Measurements from ENCODE around the gene ALKBH7.
"Not testable (repeated sequence)": the region's sequence is repeated elsewhere in the genome, so short reads cannot be mapped to it uniquely, and the experiment has no call there.

The ALKBH7 gene

DNA sequence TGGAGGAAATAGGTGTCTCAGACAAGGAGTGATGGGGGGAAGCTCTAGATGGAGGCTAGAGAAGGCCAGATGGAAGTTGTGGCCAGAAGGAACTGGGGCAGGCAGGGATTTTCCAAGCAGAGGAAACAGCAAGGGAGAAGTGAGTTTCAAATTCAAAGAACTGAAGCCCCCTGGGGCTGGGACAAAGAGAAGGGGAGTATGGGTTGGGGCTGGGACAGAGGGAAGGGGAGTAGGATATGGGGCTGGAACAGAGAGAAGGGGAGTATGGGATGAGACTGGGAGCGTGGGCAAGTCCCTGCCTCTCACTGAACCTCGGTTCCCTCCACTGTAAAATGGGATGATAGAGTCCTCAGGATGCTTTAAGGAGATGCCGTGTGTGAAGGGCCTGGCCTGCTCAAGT lies 22.2 kb downstream of the ALKBH7 start:
- in situ Hi-C loops (cut with MboI; ENCODE audit: low sequenced_read_pairs): no loop called here

DNA sequence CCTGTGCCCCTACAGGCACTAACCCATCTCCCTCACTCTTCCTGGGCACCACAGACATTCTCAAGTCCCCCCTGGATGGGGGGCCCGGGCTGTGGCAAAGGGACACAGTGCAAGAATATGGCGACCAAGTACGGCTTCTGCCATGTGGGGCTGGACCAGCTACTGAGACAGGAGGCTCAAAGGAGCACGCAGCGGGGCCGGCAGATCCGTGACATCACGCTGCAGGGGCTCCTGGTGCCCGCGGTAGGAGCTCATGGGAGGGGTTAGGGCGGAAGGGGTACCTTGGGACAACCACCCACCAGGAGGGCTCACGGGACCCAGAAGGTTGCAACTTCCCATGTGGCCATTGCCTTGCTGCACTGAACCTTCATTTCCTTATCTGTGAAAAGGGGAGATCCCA lies 23.7 kb downstream of the ALKBH7 start:
- in situ Hi-C loops (cut with MboI; ENCODE audit: low sequenced_read_pairs): no loop called here

DNA sequence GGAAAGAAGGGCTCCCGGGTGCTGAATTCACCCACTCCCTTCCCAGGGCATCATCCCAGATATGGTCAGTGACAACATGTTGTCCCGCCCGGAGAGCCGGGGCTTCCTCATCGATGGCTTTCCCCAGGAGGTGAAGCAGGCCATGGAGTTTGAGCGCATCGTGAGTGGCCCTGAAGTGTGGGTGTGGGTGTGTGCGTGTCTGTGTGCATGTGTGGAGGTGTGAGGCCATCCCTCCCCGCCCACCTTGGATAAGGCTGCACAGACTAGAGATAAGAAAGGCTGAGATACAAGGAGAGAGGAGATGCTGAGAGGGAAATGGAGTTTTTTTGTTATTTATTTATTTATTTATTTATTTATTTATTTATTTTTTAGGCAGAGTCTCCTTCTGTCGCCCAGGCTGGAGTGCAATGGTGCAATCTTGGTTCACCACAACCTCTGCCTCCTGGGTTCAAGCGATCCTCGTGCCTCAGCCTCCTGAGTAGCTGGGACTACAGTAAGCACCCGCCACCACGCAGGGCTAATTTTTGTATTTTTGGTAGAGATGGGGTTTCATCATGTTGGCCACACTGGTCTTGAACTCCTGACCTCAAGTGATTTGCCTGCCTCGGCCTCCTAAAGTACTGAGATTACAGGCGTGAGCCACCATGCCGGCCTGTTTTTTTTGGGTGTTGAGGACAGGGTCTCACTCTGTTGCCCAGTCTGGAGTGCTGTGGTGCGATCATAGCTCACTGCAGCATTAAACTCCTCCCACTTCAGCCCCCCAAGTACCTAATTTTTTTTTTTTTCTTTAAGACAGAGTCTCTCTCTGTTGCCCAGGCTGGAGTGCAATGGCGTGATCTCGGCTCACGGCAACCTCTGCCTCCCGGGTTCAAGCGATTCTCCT lies 27.7 kb downstream of the ALKBH7 start:
- in situ Hi-C loops (cut with MboI; ENCODE audit: low sequenced_read_pairs): not testable (repeated sequence)

GRCh38 chr19:6402058-6402457 lies 29.5 kb downstream of the ALKBH7 start:
- in situ Hi-C loops (cut with MboI; ENCODE audit: low sequenced_read_pairs): no loop called here

DNA sequence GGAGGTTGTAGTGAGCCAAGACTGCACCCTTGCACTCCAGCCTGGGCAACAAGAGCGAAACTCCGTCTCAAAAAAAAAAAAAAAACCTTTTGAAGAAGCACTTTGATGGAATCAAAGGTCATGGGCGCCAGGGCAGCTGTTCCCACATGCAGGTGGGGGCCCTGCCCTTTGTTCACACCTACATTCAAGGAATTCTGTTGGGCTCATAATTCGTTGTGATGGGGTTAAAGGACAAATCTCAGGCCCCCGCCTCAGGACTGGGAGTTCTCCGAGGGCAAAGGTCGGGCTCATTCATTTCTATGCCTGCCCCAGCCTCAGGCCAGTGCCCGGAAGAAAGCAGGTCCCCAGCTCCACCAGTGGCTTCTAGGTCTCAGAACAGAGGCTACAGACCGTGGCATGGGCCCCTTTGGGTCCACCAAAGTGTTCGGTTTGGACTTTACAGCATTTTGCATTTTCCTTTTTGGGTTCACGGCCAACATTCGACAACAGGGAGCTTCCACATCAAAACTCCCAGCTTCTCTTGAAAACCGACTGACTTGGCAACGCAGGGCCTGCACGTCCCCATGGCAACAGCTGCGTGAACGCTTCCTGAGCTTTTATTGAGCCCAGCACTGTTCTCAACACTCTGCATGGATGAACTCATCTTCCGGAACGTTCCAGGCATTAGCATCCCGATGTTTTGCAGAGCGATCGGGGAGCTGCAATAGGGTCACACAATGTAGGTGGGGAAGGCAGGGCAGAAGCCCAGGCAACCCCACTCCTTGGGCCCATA lies 30.4 kb downstream of the ALKBH7 start:
- in situ Hi-C loops (cut with MboI; ENCODE audit: low sequenced_read_pairs): no loop called here

DNA sequence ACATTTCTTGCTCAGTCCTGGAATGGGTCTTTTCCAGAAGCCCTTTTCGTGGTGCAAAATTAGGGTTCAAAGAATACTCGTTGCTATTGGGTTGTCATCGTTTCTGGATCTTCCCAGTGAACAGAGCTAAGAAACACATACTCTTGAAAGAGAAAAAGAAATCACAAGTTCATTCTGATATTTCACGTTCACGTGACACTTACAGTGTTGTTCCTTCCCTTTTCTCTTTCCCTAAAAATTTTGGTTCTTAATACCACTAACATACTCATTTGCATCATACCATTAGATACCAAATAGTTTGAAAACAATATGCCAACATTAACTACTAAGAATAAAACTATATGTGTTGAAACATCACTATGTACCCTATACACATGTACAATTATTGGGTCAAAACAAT lies 33.8 kb downstream of the ALKBH7 start:
- in situ Hi-C loops (cut with MboI; ENCODE audit: low sequenced_read_pairs): no loop called here

GRCh38 chr19:6409346-6409745 lies 36.8 kb downstream of the ALKBH7 start:
- in situ Hi-C loops (cut with MboI; ENCODE audit: low sequenced_read_pairs): no loop called here

DNA sequence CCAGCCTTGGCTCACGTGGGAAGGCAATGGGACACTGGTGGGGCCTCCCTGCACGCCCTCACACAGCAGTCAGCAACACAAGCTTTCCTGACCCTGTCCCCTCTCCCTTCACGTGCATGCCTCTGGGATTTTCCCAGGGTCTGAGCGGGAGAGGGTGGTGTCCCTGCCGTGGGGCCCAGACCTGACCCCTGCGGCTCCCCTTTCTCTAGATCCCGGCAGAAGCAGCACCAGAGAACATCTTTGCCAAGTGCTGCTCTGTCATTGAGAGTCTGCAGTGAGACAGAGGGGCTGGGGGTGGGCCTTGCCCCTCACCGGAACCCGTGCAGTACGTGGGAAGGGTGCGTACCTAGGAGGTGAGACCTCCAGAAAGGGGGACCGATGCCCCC lies 39.5 kb downstream of the ALKBH7 start:
- in situ Hi-C loops (cut with MboI; ENCODE audit: low sequenced_read_pairs): no loop called here

DNA sequence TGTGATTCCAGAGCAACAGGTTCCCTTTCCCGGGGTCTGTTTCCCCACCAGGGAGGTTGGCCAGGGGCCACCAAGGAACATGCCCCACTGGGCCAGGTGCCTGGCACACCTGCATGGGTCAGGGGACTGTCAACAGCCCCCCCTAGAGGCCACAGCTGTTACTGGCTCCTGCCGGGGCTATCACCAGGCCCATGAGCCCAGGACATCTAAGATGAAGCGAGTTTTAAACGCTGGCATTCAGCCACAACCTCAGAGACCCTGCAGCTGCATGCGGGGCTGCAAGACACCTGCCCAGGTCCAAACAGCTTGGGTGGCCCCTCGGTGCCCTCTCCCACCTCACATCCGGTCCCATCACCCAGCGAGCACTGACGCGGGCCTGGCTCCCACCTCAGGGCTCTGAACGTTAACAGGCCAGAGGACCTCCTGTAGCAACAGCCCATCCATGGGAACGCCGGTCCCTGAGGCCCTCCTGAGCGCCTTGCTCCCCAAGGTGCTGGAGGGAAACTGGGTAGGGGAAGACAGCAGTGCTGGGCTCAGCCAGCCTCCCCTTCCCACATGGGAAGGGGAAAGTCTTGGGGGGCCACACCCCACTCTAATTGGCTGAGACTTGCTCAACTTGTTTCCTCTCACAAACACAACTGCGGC lies 40.0 kb downstream of the ALKBH7 start:
- in situ Hi-C loops (cut with MboI; ENCODE audit: low sequenced_read_pairs): no loop called here

GRCh38 chr19:6413291-6413690 lies 40.7 kb downstream of the ALKBH7 start:
- in situ Hi-C loops (cut with MboI; ENCODE audit: low sequenced_read_pairs): no loop called here

DNA sequence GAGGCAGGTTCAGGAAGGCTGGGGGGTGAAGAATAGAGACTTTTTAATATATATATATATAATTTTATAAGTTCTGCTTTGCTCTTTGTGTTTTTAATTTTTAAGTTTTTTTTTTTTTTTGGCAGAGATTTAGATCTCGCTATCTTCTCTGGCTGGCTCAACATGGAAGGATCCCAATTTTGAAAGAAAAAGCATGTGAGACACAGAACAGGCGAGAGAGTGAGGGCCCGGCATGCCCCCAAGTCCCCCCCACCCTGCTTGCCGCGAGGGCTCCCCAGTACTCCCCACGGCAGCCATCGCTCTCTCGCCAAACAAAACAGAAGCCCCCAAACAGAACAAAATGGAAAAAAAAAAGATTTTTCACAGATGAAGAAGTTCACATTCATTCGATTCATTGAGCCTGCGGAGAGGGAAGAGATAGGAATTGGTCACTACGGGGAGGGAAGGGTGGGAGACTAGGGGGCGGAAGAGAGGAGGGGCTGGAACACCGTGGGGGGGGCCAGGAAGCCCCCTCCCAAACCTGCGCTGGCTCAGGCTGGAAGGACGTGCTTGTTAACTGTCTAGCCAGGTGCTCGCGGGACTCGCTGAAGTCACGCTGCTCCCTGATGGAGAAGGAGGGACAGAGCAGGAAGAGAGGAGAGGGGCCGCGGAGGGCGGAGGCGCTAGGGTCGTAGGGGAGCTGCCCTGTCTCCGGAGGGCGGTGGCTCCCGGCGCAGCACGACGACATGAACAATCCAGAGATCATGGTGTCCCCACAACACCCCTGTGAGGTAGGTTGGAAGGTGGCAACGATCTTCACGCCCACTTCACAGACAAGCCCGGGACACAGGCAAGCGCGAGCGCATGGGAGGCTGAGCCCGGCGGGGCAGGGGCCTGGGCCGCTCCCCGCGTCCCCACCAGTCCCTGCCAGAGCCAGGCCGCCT lies 41.4 kb downstream of the ALKBH7 start:
- in situ Hi-C loops (cut with MboI; ENCODE audit: low sequenced_read_pairs): no loop called here

- in situ Hi-C loops (cut with MboI; ENCODE audit: low sequenced_read_pairs): no loop called here
Observed at GRCh38 chr19:6414793-6415590, 42.4 kb downstream of the ALKBH7 start.

GRCh38 chr19:6415591-6416190 lies 43.1 kb downstream of the ALKBH7 start:
- in situ Hi-C loops (cut with MboI; ENCODE audit: low sequenced_read_pairs): no loop called here

- in situ Hi-C loops (cut with MboI; ENCODE audit: low sequenced_read_pairs): no loop called here
Observed at GRCh38 chr19:6416658-6417405, 44.2 kb downstream of the ALKBH7 start.

DNA sequence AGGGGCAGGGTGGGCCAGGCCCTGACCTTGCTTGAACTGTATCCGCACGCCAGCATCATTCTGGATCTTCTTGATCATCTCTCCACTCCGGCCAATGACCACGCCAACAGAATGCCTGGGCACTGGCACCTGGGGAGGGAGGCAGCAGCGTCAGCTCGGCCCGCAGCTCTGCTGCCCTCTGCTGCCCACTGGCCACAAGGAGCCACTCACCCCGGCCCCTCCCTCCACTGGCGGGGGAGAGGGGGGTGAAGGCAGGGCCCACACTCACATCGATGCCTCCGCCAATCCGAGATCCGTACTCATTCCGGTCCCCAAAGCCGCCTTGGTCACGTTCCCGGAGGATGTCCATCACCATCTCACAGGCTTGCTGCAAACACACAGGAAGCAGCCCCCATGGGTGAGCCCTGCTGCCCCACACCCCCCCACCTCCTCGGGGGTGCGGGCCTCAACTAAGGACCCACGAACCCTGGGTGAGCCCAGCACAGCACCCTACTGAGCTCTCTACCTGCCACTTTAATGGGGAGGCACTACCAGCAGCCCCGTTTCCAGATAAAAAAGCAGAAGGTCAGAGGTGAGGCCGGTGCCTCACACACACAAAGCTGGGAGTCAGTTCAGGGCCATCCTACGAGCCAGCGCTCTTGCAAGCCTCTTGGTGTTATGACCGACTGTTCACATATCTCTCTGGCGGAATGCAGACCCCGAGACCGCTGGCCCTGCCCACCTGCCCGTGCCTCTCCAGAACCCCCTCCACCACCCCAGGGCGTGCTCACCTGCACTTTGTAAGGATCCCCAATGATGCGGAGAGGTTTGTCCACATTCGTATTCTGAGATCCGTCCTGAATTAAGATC lies 45.3 kb downstream of the ALKBH7 start:
- in situ Hi-C loops (cut with MboI; ENCODE audit: low sequenced_read_pairs): no loop called here

DNA sequence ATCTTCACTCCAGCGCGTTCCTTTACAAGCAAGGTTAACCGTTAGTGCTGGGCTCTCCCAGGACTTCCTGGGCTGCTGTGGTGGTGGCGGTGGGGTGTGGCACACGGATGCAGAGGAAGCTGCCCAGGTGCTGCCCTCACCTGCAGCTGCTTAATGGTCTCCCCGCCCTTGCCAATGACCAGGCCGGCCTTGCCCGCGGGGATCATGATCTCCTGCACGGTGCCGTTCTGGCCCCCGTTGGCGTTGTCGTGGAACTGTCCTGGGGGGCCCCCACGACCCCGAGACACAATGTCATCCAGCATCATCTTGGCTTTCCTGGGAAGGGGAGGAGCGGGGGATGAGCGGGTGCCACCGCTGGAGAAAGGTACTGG lies 46.0 kb downstream of the ALKBH7 start:
- in situ Hi-C loops (cut with MboI; ENCODE audit: low sequenced_read_pairs): no loop called here

GRCh38 chr19:6421075-6422014 lies 48.8 kb downstream of the ALKBH7 start:
- in situ Hi-C loops (cut with MboI; ENCODE audit: low sequenced_read_pairs): no loop called here
